H1 (cell line): ENCODE results near the gene WDCP. TPM values are rescaled to one million over a fixed set of nuclear protein-coding genes. Genes with fewer than 3 reads are reported as not detected.

Source experiments
- CTCF ChIA-PET: fragments of 300-600 bp; sonication (Branson Sonifier 250); formaldehyde crosslinking; loops from one replicate; lab custom pipeline; 2021; ENCODE audit not compliant: partially characterized antibody; lab: Charles Lee
- POLR2A ChIA-PET: fragments of 300-600 bp; sonication (Branson Sonifier 250); formaldehyde crosslinking; loops from one replicate; lab custom pipeline; 2021; ENCODE audit warnings: inconsistent platforms; ENCODE audit not compliant: partially characterized antibody; lab: Charles Lee
- DNase-seq, 2 experiments: peaks; one replicate each; pipeline versions ENCODE4 v3.0.0 to v3.0.0-alpha.2; 2010 to 2022; ENCODE audit warnings: low spot score in 2 of 2, low read depth in 1 of 2, mixed read lengths in 1 of 2
- FAIRE-seq: peaks from 2 replicates; lab custom pipeline; 2011; peaks lifted over from hg19 to GRCh38; lab: Jason Lieb, UNC
- H2AFZ ChIP-seq: 2 replicates; pipeline ENCODE4 v1.8.1; 2012; ENCODE audit warnings: low read length, inconsistent platforms
- H2AK5ac ChIP-seq: 2 replicates; pipeline ENCODE4 v1.6.1; 2013; ENCODE audit warnings: low read depth, low read length
- H2BK120ac ChIP-seq: replicated peaks from 2 replicates; pipeline ENCODE3; 2013; ENCODE audit warnings: low read depth, low read length, inconsistent platforms
- H2BK12ac ChIP-seq: 2 replicates; pipeline ENCODE4 v1.6.1; 2013; ENCODE audit warnings: low read depth, low read length
- H2BK15ac ChIP-seq: 2 replicates; pipeline ENCODE4 v1.6.1; 2013; ENCODE audit warnings: low read length
- H2BK20ac ChIP-seq: 2 replicates; pipeline ENCODE4 v1.6.1; 2013; ENCODE audit warnings: low read length
- H2BK5ac ChIP-seq: 2 replicates; pipeline ENCODE4 v1.6.1; 2013; ENCODE audit warnings: low read depth, low read length
- H3K14ac ChIP-seq: 2 replicates; pipeline ENCODE4 v1.6.1; 2013; ENCODE audit warnings: inconsistent platforms; ENCODE audit not compliant: insufficient read length
- H3K18ac ChIP-seq: 2 replicates; pipeline ENCODE4 v1.6.1; 2013; ENCODE audit warnings: low read length; ENCODE audit errors: extremely low read depth
- H3K23ac ChIP-seq: 2 replicates; pipeline ENCODE4 v1.6.1; 2013; ENCODE audit warnings: inconsistent platforms; ENCODE audit not compliant: insufficient read length
- H3K23me2 ChIP-seq: 2 replicates; pipeline ENCODE4 v1.6.1; 2013; ENCODE audit warnings: low read depth, low read length
- H3K27ac ChIP-seq: 2 replicates; pipeline ENCODE4 v1.6.1; 2011; ENCODE audit warnings: low read depth, low read length, inconsistent platforms
- H3K27me3 ChIP-seq, 4 experiments: replicated peaks in 1 of 4; 1 replicate in 1 of 4; 2 replicates in 3 of 4; pipeline versions ENCODE4 v1.6.1 to v1.8.1; 2011 to 2013; ENCODE audit warnings: low read length in 3 of 4, mild to moderate bottlenecking in 3 of 4, inconsistent platforms in 2 of 4, mixed read lengths in 2 of 4, moderate library complexity in 1 of 4; ENCODE audit not compliant: control insufficient read depth in 3 of 4, insufficient read depth in 3 of 4; ENCODE audit errors: extremely low read depth in 1 of 4
- H3K36me3 ChIP-seq, 4 experiments: 2 replicates each; pipeline versions ENCODE4 v1.6.1 to v1.8.1; 2011 to 2013; ENCODE audit warnings: mild to moderate bottlenecking in 4 of 4, low read length in 3 of 4, moderate library complexity in 2 of 4, control low read depth in 1 of 4, inconsistent platforms in 1 of 4; ENCODE audit not compliant: insufficient read depth in 4 of 4, control insufficient read depth in 2 of 4
- H3K4ac ChIP-seq: replicated peaks from 2 replicates; pipeline ENCODE3; 2013; ENCODE audit warnings: low read length, low read depth, mixed read lengths, inconsistent platforms; ENCODE audit not compliant: insufficient read length
- H3K4me1 ChIP-seq, 4 experiments: replicated peaks in 1 of 4; 1 replicate in 1 of 4; 2 replicates in 3 of 4; pipeline versions ENCODE4 v1.6.1 to v1.8.1; 2011 to 2013; ENCODE audit warnings: low read length in 3 of 4, inconsistent platforms in 2 of 4, mixed read lengths in 1 of 4; ENCODE audit not compliant: insufficient read depth in 4 of 4, control insufficient read depth in 3 of 4
- H3K4me2 ChIP-seq, 2 experiments: 2 replicates each; pipeline versions ENCODE4 v1.6.1 to v1.8.1; 2011 to 2013; ENCODE audit warnings: low read depth in 2 of 2, low read length in 2 of 2, control low read depth in 1 of 2, inconsistent platforms in 1 of 2, mild to moderate bottlenecking in 1 of 2; ENCODE audit not compliant: insufficient read depth in 1 of 2
- H3K4me3 ChIP-seq, 4 experiments: fragments of 200-600, 300-600 bp in 1 of 4; sonication (generic), shearing (Covaris generic), sonication (Bioruptor Twin) in 1 of 4; 2 replicates each; pipeline versions ENCODE4 v1.5.1 to v1.8.1; 2011 to 2016; ENCODE audit warnings: low read length in 4 of 4, low read depth in 3 of 4, control low read depth in 2 of 4, inconsistent platforms in 2 of 4, mild to moderate bottlenecking in 2 of 4, mixed read lengths in 1 of 4, moderate library complexity in 1 of 4; ENCODE audit not compliant: insufficient read depth in 2 of 4; ENCODE audit errors: extremely low read depth in 1 of 4
- H3K56ac ChIP-seq: replicated peaks from 2 replicates; pipeline ENCODE3; 2013; ENCODE audit warnings: low read depth, mild to moderate bottlenecking, mixed read lengths, low read length, inconsistent platforms; ENCODE audit not compliant: insufficient read length
- H3K79me1 ChIP-seq: 2 replicates; pipeline ENCODE4 v1.6.1; 2013; ENCODE audit warnings: low read depth, low read length, control low read depth
- H3K79me2 ChIP-seq, 2 experiments: 2 replicates each; pipeline versions ENCODE4 v1.6.1 to v1.8.1; 2012 to 2013; ENCODE audit warnings: low read length in 2 of 2, mild to moderate bottlenecking in 2 of 2, inconsistent platforms in 1 of 2; ENCODE audit not compliant: insufficient read depth in 2 of 2, control insufficient read depth in 1 of 2
- H3K9ac ChIP-seq, 4 experiments: replicated peaks in 1 of 4; 1 replicate in 1 of 4; 2 replicates in 3 of 4; pipeline versions ENCODE4 v1.6.1 to v1.8.1; 2011 to 2013; ENCODE audit warnings: low read depth in 3 of 4, low read length in 3 of 4, control low read depth in 2 of 4, mild to moderate bottlenecking in 2 of 4, moderate library complexity in 2 of 4, inconsistent platforms in 1 of 4; ENCODE audit errors: extremely low read depth in 1 of 4
- H3K9me3 ChIP-seq, 2 experiments: 2 replicates each; pipeline versions ENCODE4 v1.6.1 to v1.8.1; 2012 to 2013; ENCODE audit warnings: mild to moderate bottlenecking in 2 of 2, moderate library complexity in 2 of 2, control low read depth in 1 of 2, inconsistent platforms in 1 of 2, low read depth in 1 of 2, low read length in 1 of 2, mixed read lengths in 1 of 2; ENCODE audit not compliant: insufficient read depth in 2 of 2
- H4K20me1 ChIP-seq, 2 experiments: replicated peaks in 1 of 2; 2 replicates each; pipeline versions ENCODE3 to v1.8.1; 2011 to 2013; ENCODE audit warnings: inconsistent platforms in 2 of 2, low read length in 2 of 2, mild to moderate bottlenecking in 1 of 2; ENCODE audit not compliant: insufficient read depth in 2 of 2, control insufficient read depth in 1 of 2
- H4K5ac ChIP-seq: 2 replicates; pipeline ENCODE4 v1.6.1; 2013; ENCODE audit warnings: low read length, low read depth, mixed read lengths, inconsistent platforms; ENCODE audit not compliant: insufficient read length
- H4K8ac ChIP-seq: 2 replicates; pipeline ENCODE4 v1.8.0; 2013; ENCODE audit warnings: mild to moderate bottlenecking, moderate library complexity, low read length, inconsistent platforms; ENCODE audit not compliant: insufficient read depth; ENCODE audit errors: extremely low read depth
- H4K91ac ChIP-seq: replicated peaks from 2 replicates; pipeline ENCODE3; 2013; ENCODE audit warnings: low read length, mixed read lengths, inconsistent platforms; ENCODE audit not compliant: insufficient read length
- CTBP2 ChIP-seq: IDR thresholded peaks from 2 replicates; pipeline ENCODE4 v1.7.0; 2011; ENCODE audit warnings: borderline replicate concordance, mild to moderate bottlenecking, moderate library complexity, mixed read lengths, low read length; ENCODE audit not compliant: insufficient read depth, insufficient read length
- EGR1 ChIP-seq: IDR thresholded peaks from 2 replicates; pipeline ENCODE4 v1.6.1; 2011; ENCODE audit warnings: low read depth, low read length, borderline replicate concordance
- POLR2A ChIP-seq, 2 experiments: IDR thresholded peaks; 1 replicate in 1 of 2; 2 replicates in 1 of 2; pipeline ENCODE4 v1.6.1; 2011; ENCODE audit warnings: low read depth in 2 of 2, low read length in 2 of 2, mild to moderate bottlenecking in 2 of 2; ENCODE audit errors: control extremely low read depth in 1 of 2
- SP1 ChIP-seq: IDR thresholded peaks from 2 replicates; pipeline ENCODE4 v1.6.1; 2011; ENCODE audit warnings: low read depth, low read length
- WGBS, 2 experiments: shearing (Covaris generic) in 1 of 2; methylation state at CpG; one replicate each; pipeline versions ENCODE4 v1.1.6 to v1.1.7; 2013 to 2015; ENCODE audit warnings: low lambda C conversion rate in 2 of 2, mixed read lengths in 2 of 2, inconsistent platforms in 1 of 2, low coverage in 1 of 2, missing lambda C conversion rate in 1 of 2; ENCODE audit not compliant: insufficient replicate concordance in 2 of 2, insufficient coverage in 1 of 2, insufficient read length in 1 of 2; ENCODE audit errors: extremely low coverage in 1 of 2, missing lambda C conversion rate in 1 of 2; 5-methylcytosine and 5-hydroxymethylcytosine counted together
- polyA plus RNA-seq, 7 experiments: library from polyadenylated mRNA; depleted of rRNA in 3 of 7; stranded (reverse) in 5 of 7; unstranded in 2 of 7; fragments of >200 nt in 5 of 7; fragments of 200-250 nt in 2 of 7; gene quantifications; 1 replicate in 5 of 7; 2 replicates in 1 of 7; 4 replicates in 1 of 7; pipeline versions ENCODE4 v1.2.1 to v1.2.3, GENCODE V29; 2011 to 2013; ENCODE audit warnings: missing spikeins in 2 of 7, mixed read lengths in 2 of 7
- total RNA-seq: library from RNA; stranded (reverse); fragmentation: NEBNext Ultra II Directional; extraction: Animal tissue kit (Norgen Biotek cat#: 25700); gene quantifications from 2 replicates; pipeline ENCODE4 v1.2.1, GENCODE V29; 2021

WDCP gene
- total and polyA plus RNA-seq, 2 of the 8 experiments (the other 6 are each of a cell fraction or from before 2014, with no cell fraction given) = 19.2 to 40.1 TPM

DNA sequence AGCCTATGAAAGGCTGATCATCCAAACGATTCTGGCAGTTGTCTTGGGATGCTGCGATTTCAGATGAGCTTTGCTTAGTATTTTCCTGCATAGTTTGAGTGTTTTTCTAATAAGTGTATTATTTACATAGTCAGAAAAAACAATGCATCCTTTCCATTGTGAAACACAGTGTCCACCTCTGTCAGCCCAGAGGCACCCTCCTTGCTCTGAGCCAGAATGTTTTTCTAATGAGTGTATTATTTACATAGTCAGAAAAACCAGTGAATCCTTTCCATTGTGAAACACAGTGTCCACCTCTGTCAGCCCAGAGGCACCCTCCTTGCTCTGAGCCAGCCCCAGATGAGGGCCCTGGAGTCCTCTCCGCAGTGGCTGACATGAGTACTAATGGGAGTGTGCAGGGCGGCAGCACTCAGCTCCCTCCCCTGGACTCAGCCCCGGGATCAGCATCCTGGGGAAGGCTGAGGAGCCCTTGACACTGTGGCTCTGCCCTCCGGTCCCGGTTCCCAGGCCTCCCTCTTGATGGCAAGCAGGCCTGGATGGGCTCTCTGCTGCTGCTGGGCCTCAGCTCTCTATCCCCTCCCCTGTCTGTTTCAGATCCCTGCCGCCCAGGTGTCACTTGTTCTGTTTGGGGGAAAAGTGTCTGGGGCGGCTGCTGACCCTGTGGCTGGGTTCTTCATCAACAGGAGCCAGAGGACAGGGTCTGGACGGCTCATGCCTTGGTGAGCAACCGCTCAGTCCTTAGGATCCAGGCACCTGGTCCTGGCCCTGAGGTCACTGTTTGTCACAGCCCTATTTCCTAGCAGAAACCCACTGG is 31.4 kb downstream of the WDCP start:
- CTCF ChIA-PET = interaction anchor here (0.7 to 1.4 kb wide), 6 partner anchors 10 to 89 kb away, joined by 3 to 5 read pairs (median 4); partner anchors contain the start of gene ATAD2B
- Histone ChIP-seq H3K14ac (no peak overlapping the region), H3K27ac (no peak overlapping the region), H3K4me3 (no peak overlapping the region), H3K9ac (no peak overlapping the region), H3K36me3 (no peaks in the 10 kb centered on the region), H3K18ac (peak overlapping the region; percentile 43), H2BK12ac (peak overlapping the region; percentile 62; the same call in 1 of the 2 replicates), H4K8ac (peak overlapping the region; percentile 72), H4K20me1 (no peaks in the 10 kb centered on the region), H3K23me2 (no peaks in the 10 kb centered on the region; the same call in 1 of the 2 replicates), H3K56ac (no peak overlapping the region), H3K27me3 (peaks cover 0 to 4% (median 0%) of the 10 kb centered on the region in 4 experiments; a peak in 2 of 7 replicates), H2BK120ac (no peak overlapping the region), H2BK20ac (no peak overlapping the region), H4K91ac (no peak overlapping the region), H3K79me1 (no peaks in the 10 kb centered on the region), H3K4me1 (peaks cover 0 to 31% (median 6%) of the 10 kb centered on the region in 4 experiments; a peak in 5 of 7 replicates), H2AK5ac (peak overlapping the region; percentile 5; the same call in 1 of the 2 replicates), H3K79me2 (no peaks in the 10 kb centered on the region), H2BK15ac (peak overlapping the region; percentile 72; the same call in 1 of the 2 replicates), H2BK5ac (no peak overlapping the region), H2AFZ (no peak overlapping the region), H3K4me2 (no peak overlapping the region), H3K9me3 (no peaks in the 10 kb centered on the region), H3K23ac (no peak overlapping the region), H4K5ac (no peak overlapping the region), H3K4ac (no peak overlapping the region)
- POLR2A ChIA-PET = interaction anchor here (0.7 to 2.3 kb wide), 8 partner anchors 10 to 324 kb away, joined by 3 to 9 read pairs (median 4); partner anchors contain the start of gene ATAD2B
- no peak for TF ChIP-seq SP1
- TF ChIP-seq EGR1 = no peak
- TF ChIP-seq POLR2A (IDR thresholded peaks at IDR 0.05; ENCODE audit: control extremely low read depth in 1 of 2, low read depth in 2 of 2, low read length in 2 of 2) = no peak
- no peak for TF ChIP-seq CTBP2
- FAIRE-seq = no peak
- DNase-seq = no peak
- WGBS, 2 experiments = 74% methylated on average over 11 of the region's 11 CpGs; no CpG with 5 or more reads in 1 of the 2 experiments
